NCI-H1092 treated with DMSO at 0.1 percent for 48 hours (cell line): Measurements from ENCODE around the gene NAV2.

Experiments
- DNase-seq: peaks from one replicate; lab custom pipeline; 2025; lab: John Stamatoyannopoulos, UW

NAV2 gene

GRCh38 chr11:19774817-19775580, 62.4 kb downstream of the NAV2 start:
- no peak for DNase-seq

DNA sequence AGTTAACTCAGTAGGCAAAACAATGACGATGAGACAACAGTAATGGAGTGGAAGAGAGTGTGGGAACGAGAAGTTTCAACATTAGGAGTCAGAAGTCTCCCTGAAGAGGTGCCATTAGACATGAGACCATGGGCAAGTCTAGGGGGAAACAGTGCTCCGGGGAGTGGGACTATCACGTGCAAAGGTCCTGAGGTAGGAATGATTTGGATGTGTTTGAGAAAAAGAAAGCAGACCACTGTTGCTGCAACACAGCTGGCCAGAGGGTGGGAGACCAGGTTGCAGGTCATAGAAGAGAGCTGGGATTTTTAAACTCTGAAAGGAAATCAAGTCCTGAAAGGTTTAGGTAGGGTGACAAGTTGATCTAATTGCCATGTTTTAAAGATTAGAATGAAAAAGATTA, 63.0 kb downstream of the NAV2 start:
- DNase-seq, result no peak

- peak; percentile 40 for DNase-seq
These were observed 64.4 kb downstream of the NAV2 start for GRCh38 chr11:19777039-19777376.

GRCh38 chr11:19777377-19778102, 64.9 kb downstream of the NAV2 start:
- DNase-seq, result peak; percentile 30

- DNase-seq, result no peak
These were observed 67.1 kb downstream of the NAV2 start for GRCh38 chr11:19779740-19780139.

GRCh38 chr11:19781351-19781750, 68.7 kb downstream of the NAV2 start:
- DNase-seq, result no peak

GRCh38 chr11:19785265-19785664, 72.6 kb downstream of the NAV2 start:
- no peak for DNase-seq

DNA sequence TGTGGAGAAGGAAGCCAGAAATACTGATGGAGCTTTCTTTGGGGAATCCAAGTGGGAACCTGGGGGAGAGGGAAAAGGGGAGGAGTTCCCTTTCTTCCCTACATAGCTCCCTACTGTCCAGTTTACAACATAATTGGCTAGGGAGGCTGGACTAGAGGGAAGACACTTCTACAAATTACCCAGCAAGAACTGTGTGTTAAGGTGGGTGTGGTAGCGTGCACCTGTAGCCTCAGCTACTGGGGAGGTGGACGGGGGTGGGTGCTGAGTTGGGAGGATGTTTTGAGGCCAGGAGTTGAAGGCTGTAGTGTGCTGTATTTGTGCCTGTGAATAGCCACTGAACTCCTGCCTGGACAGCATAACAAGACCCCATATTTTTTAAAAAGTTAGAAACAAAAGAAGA, 74.0 kb downstream of the NAV2 start:
- DNase-seq, result no peak

GRCh38 chr11:19788435-19788834, 75.8 kb downstream of the NAV2 start:
- no peak for DNase-seq

- DNase-seq, result no peak
These were observed 76.6 kb downstream of the NAV2 start for GRCh38 chr11:19789245-19789644.

DNA sequence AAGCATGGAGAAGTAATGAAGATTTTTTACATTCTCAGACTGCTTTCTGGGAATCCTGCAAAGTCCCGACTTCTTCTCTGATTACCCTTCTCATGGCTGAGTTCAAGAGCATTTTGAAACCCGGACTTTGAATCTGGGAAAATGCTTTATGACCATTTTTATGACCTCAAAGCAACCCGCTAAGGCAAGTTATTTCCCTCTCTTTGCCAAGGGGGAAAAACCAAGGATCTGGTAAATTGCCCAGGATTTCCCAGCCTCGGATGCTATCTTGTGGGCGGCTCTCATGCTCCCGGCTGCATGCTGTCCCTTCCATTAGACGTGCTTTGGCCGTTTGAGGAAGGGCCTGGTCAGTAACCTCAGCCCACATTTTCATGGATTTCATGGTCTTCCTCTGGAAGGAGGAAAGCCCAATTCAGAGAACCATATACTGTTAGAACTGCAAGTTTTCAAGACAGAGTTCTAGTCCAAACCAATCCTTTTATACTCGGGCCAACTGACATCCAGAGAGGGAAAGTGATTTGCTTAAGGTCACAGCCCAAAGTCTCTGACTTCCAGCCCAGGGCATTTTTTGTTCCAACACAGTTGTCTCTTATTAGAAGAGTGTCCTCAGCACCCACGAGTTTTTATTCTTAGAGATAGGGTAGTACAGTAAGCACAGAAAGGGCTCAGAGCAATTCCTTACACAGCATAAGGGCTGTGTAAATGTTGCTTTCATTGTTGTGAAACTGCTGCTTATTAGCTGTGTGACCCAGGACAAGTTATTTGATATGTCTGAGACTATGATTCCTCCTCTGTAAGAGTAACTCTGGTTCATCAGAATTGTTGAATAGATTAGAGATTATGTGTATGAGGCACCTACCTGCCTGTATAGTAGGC, 77.4 kb downstream of the NAV2 start:
- DNase-seq, result no peak

- DNase-seq, result no peak
These were observed 78.4 kb downstream of the NAV2 start for GRCh38 chr11:19790831-19791552.

DNA sequence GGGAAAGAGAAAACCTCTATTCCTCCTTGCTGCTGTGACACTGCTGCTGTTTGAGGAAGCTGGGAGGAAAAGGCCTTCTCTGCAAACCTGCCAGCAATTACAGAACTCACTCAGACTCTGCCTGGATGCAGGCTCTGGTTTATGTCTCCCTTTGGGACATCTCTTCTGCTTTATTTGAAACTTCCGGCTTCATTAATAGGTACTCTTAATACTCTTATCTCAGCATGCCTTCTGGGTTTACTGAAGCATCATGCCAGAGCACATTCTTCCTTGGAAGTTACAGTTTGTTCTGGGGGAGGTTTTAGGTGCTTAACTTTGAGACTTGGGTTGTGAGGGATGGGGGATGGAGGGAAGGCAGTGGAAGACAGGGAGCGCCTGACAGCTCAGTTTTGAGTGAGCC, 79.9 kb downstream of the NAV2 start:
- DNase-seq, result no peak

GRCh38 chr11:19793326-19793725, 80.7 kb downstream of the NAV2 start:
- no peak for DNase-seq

DNA sequence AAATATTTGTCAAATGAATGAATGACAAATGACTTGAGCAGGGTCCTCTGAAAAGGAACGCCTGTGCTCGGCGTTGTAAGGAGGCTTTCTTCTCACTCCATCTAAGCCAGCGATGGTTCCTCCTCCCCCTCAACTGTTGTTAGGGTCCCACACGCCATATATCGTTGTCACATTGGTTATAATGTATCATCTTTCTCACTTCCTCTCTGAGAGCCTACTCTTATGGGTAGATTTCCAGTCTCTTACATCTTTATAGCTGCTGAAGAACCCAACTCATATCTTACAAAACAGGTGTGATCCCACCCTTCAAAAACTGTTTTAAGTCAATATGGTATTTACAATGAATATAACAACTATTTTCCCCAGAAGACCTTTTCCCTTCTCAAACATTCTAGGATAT, 81.5 kb downstream of the NAV2 start:
- no peak for DNase-seq

- no peak for DNase-seq
These were observed 82.4 kb downstream of the NAV2 start for GRCh38 chr11:19795082-19795481.

DNA sequence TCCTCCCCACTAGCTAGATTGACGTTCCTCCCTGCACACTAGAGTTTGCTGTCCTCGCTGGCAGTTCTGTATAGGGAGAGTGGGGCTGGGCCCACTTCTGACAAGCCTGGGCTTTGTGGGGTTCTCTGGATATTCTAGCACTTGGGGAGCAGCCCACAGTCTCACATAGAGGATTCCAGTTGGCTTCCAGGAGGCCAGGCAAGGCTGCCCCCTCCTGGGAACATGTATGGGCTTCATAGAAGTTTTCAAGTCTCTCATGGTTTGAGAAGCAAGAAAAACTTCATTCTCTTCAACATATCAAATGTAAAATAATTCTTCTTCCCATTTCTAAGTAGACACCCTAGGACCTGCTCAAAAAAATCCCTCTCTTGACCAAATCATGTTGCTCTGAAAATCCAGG, 87.5 kb downstream of the NAV2 start:
- DNase-seq, result no peak

DNA sequence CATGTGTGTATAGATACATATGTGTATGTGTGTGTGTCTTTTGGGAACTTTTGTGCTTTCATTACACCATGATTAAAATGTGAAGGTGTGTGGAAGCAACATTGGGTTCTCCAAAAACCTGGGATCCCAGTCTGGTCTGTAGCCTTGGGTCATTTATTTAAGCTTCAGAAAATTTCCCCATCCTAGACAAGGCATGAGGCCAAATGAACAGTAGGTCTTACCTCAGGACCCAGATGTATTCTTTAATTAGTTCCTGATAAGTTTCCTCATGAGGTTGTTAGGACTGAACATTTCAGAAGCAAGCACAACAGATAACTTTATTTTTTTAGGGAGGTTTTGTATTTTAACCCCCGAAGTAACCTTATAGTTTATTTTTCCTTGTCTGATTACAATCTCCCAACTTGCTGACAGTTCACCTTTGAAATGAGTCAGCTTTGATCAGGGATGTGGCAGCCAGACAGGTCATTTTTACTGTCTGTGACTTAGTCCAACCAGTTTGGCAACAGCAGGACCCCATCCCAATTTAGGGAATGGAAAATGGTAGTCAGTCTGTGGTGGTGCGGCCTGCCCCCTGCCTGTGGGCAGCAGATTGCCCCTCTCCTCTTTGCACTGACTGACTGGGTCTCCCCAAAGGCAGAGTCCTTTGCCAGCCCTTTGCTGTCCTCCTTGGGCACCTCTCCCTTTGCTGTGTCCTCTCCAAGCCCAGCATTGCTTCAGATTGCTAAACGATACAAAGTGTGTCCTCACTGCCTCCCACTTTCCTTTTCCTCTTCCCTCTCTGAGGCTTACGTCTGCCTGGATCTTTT, 88.3 kb downstream of the NAV2 start:
- no peak for DNase-seq

- no peak for DNase-seq
These were observed 90.2 kb downstream of the NAV2 start for GRCh38 chr11:19802773-19803293.

- no peak for DNase-seq
These were observed 90.9 kb downstream of the NAV2 start for GRCh38 chr11:19803506-19803998.

DNA sequence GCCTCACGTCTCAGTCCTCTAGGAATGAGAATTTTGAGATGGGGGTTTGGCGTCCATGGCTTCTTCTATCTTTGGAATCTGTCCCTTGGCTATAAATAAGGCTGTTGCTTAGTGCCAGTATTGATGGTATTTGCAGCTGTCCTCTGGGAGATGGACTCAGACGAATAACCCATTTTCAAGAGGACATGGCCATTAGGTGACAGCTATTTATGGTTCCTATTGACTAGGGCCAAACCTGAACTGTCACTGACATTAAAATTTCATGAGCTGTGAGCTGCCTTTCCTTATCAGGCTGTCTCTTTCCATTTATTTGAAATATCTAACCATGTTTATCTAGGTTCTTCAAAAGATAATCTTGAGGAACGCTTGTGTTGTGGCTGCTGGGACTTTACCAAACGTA, 92.7 kb downstream of the NAV2 start:
- no peak for DNase-seq
